ENCODE data around the gene TINCR. TPM values are rescaled to one million over a fixed set of nuclear protein-coding genes. Genes with fewer than 3 reads are reported as not detected.

TINCR gene
- total RNA-seq, result under 0.01 and 0.09 TPM in 2 replicates

GRCh38 chr19:5567360-5567969 lies at the start of gene TINCR:
Gene TINCR, minus strand, starts transcription at chr19:5567953.

Other genes starting within 250 kb of the TINCR start
- gene PTPRS, start 227.1 kb downstream of the TINCR start, total RNA-seq, result 19.4 and 27.0 TPM in 2 replicates
- gene ZNRF4, start 112.5 kb downstream of the TINCR start, total RNA-seq, result not detected in 2 replicates
- 31.3 and 42.9 TPM in 2 replicates for gene SAFB2, start 54.8 kb upstream of the TINCR start, total RNA-seq
- 54.3 and 61.3 TPM in 2 replicates for gene SAFB, start 55.1 kb upstream of the TINCR start, total RNA-seq
- gene MICOS13, start 112.6 kb upstream of the TINCR start, total RNA-seq, result 63.3 and 70.9 TPM in 2 replicates
- gene HSD11B1L, start 113.1 kb upstream of the TINCR start, total RNA-seq, result 5.3 and 8.4 TPM in 2 replicates
- gene RPL36, start 122.3 kb upstream of the TINCR start, total RNA-seq, result 815 and 826 TPM in 2 replicates
- gene LONP1, start 152.2 kb upstream of the TINCR start, total RNA-seq, result 69.6 and 119 TPM in 2 replicates
- gene CATSPERD, start 152.7 kb upstream of the TINCR start, total RNA-seq, result not detected in 2 replicates
- gene PRR22, start 216.8 kb upstream of the TINCR start, total RNA-seq, result 0.19 and 0.27 TPM in 2 replicates
- 25.2 and 33.4 TPM in 2 replicates for gene DUS3L, start 223.2 kb upstream of the TINCR start, total RNA-seq
- 0.09 TPM in 1 of 2 replicates, not detected in the other for gene NRTN, start 237.1 kb upstream of the TINCR start, total RNA-seq

Measured in endothelial cell of coronary artery (primary cell).